RWPE1 (cell line): ENCODE data around the gene TRPM1.

Source experiments
- CTCF ChIA-PET: fragments of 350-600 bp; sonication (Branson Sonifier 250); formaldehyde crosslinking; extraction: SDS; loops from one replicate; lab custom pipeline; 2021; lab: Yijun Ruan, JAX
- POLR2A ChIA-PET: fragments of 400-600 bp; formaldehyde crosslinking; extraction: SDS; loops from one replicate; lab custom pipeline; 2020; ENCODE audit warnings: antibody characterized with exemption; ENCODE audit not compliant: low non-redundant PET; lab: Yijun Ruan, JAX
- DNase-seq: peaks from one replicate; pipeline ENCODE4 v3.0.0; 2012; ENCODE audit warnings: low spot score
- H3K27ac ChIP-seq: fragments of 450-650 bp; 2 replicates; pipeline ENCODE4 v1.5.1; 2017
- CTCF ChIP-seq: fragments of 450-650 bp; conservative IDR thresholded peaks from 2 replicates; pipeline ENCODE4 v1.5.1; 2017; ENCODE audit warnings: low read depth, mild to moderate bottlenecking

The TRPM1 gene

GRCh38 chr15:30962079-30962478 lies 139.4 kb downstream of the TRPM1 start:
- ChIA-PET POLR2A (no interaction called here), CTCF (interaction anchor here (0.7 kb wide), 1 partner anchor 85 kb away, joined by 3 read pairs; no protein-coding TSS in a partner anchor)
- no peak for TF ChIP-seq CTCF
- peak; percentile 65 for DNase-seq
- H3K27ac ChIP-seq = peak overlapping the region; percentile 44

- no peak for DNase-seq
Observed at GRCh38 chr15:30958219-30958618, 143.3 kb downstream of the TRPM1 start.

GRCh38 chr15:30956216-30957124 lies 145.1 kb downstream of the TRPM1 start:
- ChIA-PET CTCF (interaction anchor here (0.6 kb wide), 1 partner anchor 55 kb away, joined by 3 read pairs; no protein-coding TSS in a partner anchor), POLR2A (no interaction called here)
- no peak for DNase-seq
- H3K27ac ChIP-seq = no peak overlapping the region
- TF ChIP-seq CTCF = no peak

More at GRCh38 chr15:30958219-30958618, 143.3 kb downstream of the TRPM1 start:
- POLR2A ChIA-PET = no interaction called here
- TF ChIP-seq CTCF = no peak
- CTCF ChIA-PET = no interaction called here
- no peak overlapping the region for H3K27ac ChIP-seq

- ChIA-PET POLR2A (no interaction called here), CTCF (no interaction called here)
- peak; percentile 29 for DNase-seq
- H3K27ac ChIP-seq = no peak overlapping the region
- TF ChIP-seq CTCF = no peak
Observed at GRCh38 chr15:30954674-30955073, 146.9 kb downstream of the TRPM1 start.

- peak; percentile 89 for DNase-seq
- ChIA-PET POLR2A (no interaction called here), CTCF (no interaction called here)
- peak overlapping the region; percentile 76 for H3K27ac ChIP-seq
- TF ChIP-seq CTCF = no peak
Observed at GRCh38 chr15:30953731-30954378, 147.7 kb downstream of the TRPM1 start.

GRCh38 chr15:30953183-30953582 lies 148.3 kb downstream of the TRPM1 start:
- CTCF ChIA-PET = interaction anchor here (1.1 kb wide), 1 partner anchor 35 kb away, joined by 3 read pairs; no protein-coding TSS in a partner anchor
- POLR2A ChIA-PET = no interaction called here
- DNase-seq = no peak
- TF ChIP-seq CTCF = no peak
- H3K27ac ChIP-seq = no peak overlapping the region
